Heart right ventricle (tissue), 16 donors: ENCODE results near the gene MMP28. TPM values are rescaled to one million over a fixed set of nuclear protein-coding genes. Genes with fewer than 3 reads are reported as not detected.

Experiments used
- ATAC-seq, 8 donors: fragments of 200-7000 bp; cut with Tn5 transposase; one replicate each; pipeline ENCODE4 v1.9.1; 2020; ENCODE audit warnings: mild to moderate bottlenecking in 8 of 8, moderate library complexity in 8 of 8, moderate number of reproducible peaks in 1 of 8
- DNase-seq, 2 donors: peaks; one replicate each; pipeline ENCODE4 v3.0.0-alpha.2; 2020
- H3K27ac ChIP-seq, 10 donors: fragments of 200-600 bp; sonication (generic) in 2 of 10; one replicate each; pipeline versions ENCODE4 v1.5.0 to v1.8.0; 2020 to 2022; ENCODE audit warnings: mild to moderate bottlenecking in 3 of 10
- H3K27me3 ChIP-seq, 7 donors: fragments of 200-600 bp; one replicate each; pipeline ENCODE4 v1.8.0; 2021 to 2022; ENCODE audit warnings: mild to moderate bottlenecking in 2 of 7
- H3K36me3 ChIP-seq, 9 donors: fragments of 200-600 bp; sonication (generic) in 1 of 9; one replicate each; pipeline versions ENCODE4 v1.5.0 to v1.8.0; 2020 to 2022; ENCODE audit warnings: mild to moderate bottlenecking in 2 of 9
- H3K4me1 ChIP-seq, 9 donors: fragments of 200-600 bp; sonication (generic) in 1 of 9; one replicate each; pipeline versions ENCODE4 v1.5.0 to v1.8.0; 2020 to 2022; ENCODE audit warnings: mild to moderate bottlenecking in 4 of 9
- H3K4me3 ChIP-seq, 10 donors: fragments of 200-600 bp; sonication (generic) in 2 of 10; one replicate each; pipeline versions ENCODE4 v1.5.0 to v1.8.0; 2020 to 2022; ENCODE audit warnings: mild to moderate bottlenecking in 7 of 10, moderate library complexity in 2 of 10
- H3K9me3 ChIP-seq, 11 donors: fragments of 200-600 bp in 10 of 11; sonication (generic) in 2 of 11; one replicate each; pipeline versions ENCODE4 v1.5.0 to v1.8.0; 2013 to 2022; ENCODE audit warnings: mild to moderate bottlenecking in 2 of 11, control low read depth in 1 of 11, moderate library complexity in 1 of 11
- WGBS, 2 donors: extraction: QIAGEN DNeasy Blood & Tissue Kit; methylation state at CpG; one replicate each; pipeline ENCODE4 v1.1.7; 2013; ENCODE audit warnings: inconsistent platforms in 1 of 2; 5-methylcytosine and 5-hydroxymethylcytosine counted together
- intact Hi-C, 10 donors: fragments of 100-400 bp; cut with DNase I; formaldehyde crosslinking; loops; one replicate each; pipeline versions ENCODE4 v1.11.1 to v1.14.2; 2022
- polyA plus RNA-seq, 2 donors: library from polyadenylated mRNA; stranded (reverse); fragments of 200-250 nt; gene quantifications; one replicate each; pipeline ENCODE4 v1.2.3, GENCODE V29; 2013
- total RNA-seq, 10 donors: library from RNA; stranded (reverse); fragmentation: NEBNext Ultra II Directional in 3 of 10; extraction: Animal tissue kit (Norgen Biotek cat#: 25700) in 3 of 10; gene quantifications; one replicate each; pipeline versions ENCODE4 v1.2.1 to v1.2.4, GENCODE V29; 2021 to 2023
- TF ChIP-seq, protein P1 (sequence below), 9 donors: fragments of 200-600 bp; sonication (generic) in 2 of 9; IDR thresholded peaks; one replicate each; pipeline versions ENCODE4 v1.5.0 to v1.8.0; 2021 to 2022; ENCODE audit warnings: antibody characterized with exemption in 9 of 9, mild to moderate bottlenecking in 5 of 9, moderate library complexity in 1 of 9
- donor health status: Arrhythmogenic right ventricular cardiomyopathy.
- donor health status: ischemic (EF 13 %, LVEDD 7.1; RV severe dilation, severe dysfunction).
- donor health status: healthy with polysubstance abuse.
- donor health status: DM: no; HTN: yes; CAD: no.
- donor health status: DM: no; HTN: no; CAD: no.
- donor health status: ischemic (EF 25% LVEDD 6.9; RV normal size, moderate dysfunction).
- donor health status: ischemic (EF 25% LVEDD 5.7; RV mildly dilated, moderate dysfunction).
- donor health status: healthy.
- donor health status: DM: yes; HTN: yes; CAD: no.
- donor health status: Ischemic cardiomyopathy.
- donor health status: ischemic (EF 35%, LVEDD 5.7; RV mildly dilated, moderate dysfunction).
- donor health status: nonischemic (EF 11% LVEDD 7.7; RV severe dilation, severe dysfunction).
- donor health status: DM: yes; HTN: yes; CAD: no.
- donor health status: PGD.
- donor health status: ischemic (EF 29% LVEDD 5.4; RV normal size, mild dysfunction).
- donor health status: nonischemic (EF 23%, LVEDD 6.1; RV moderate dilation, normal function).

The MMP28 gene
- total and polyA plus RNA-seq, 12 donors = 1.4 to 7.4 (median 2.3) TPM

DNA sequence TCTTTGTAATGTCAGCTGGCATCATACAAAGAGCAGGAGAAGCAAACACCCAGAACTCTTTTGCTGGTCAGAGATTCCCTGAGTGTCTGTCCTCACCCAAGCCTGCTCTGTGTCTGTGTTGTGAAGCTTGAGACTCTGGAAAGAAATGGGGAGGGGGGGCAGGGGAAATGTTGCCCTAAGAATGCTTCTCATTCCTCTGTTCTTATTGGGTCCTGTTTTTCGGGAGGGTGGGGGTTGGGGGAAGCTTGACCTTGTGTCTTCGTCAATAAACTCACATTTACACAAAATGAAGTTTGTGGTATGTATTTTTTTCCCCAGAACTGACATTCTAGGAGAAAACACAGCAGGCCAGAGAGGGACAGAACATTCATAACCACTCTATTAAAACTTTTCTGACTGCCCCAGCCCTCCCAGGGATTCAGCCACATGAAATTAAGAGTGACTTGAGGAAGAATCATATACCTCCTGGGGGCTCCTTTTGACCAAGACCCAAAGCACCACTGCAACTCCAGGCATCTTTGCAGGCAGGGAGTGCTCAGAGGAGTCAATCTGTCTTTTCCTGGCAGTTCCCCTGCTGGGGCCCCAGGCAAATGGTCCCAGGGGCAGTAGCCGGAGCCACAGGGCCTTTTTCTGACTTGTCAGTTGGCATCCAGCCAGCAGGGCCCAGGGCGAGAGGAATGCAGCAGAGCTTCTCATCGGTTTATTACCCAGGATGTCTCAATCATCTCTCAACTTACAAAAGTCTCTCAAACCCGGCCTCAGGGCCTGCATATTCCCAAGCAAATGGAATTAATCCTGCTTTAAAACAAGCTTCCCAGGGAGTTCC, 69.1 kb downstream of the MMP28 start:
- Histone ChIP-seq H3K27ac (peak overlapping the region in 4 of 10 donors; percentile 7 to 45 (median 12)), H3K4me3 (no peak overlapping the region), H3K36me3 (peaks cover 0 to 68% (median 39%) of the 10 kb centered on the region in 9 donors), H3K9me3 (no peaks in the 10 kb centered on the region), H3K27me3 (peaks cover 0 to 5% (median 0%) of the 10 kb centered on the region in 7 donors), H3K4me1 (peaks cover 12 to 37% (median 23%) of the 10 kb centered on the region in 9 donors)
- WGBS, 2 donors = 29 to 50% methylated on average over 6 of the region's 6 CpGs
- intact Hi-C loops = no loop called here
- TF ChIP-seq, protein P1, sequence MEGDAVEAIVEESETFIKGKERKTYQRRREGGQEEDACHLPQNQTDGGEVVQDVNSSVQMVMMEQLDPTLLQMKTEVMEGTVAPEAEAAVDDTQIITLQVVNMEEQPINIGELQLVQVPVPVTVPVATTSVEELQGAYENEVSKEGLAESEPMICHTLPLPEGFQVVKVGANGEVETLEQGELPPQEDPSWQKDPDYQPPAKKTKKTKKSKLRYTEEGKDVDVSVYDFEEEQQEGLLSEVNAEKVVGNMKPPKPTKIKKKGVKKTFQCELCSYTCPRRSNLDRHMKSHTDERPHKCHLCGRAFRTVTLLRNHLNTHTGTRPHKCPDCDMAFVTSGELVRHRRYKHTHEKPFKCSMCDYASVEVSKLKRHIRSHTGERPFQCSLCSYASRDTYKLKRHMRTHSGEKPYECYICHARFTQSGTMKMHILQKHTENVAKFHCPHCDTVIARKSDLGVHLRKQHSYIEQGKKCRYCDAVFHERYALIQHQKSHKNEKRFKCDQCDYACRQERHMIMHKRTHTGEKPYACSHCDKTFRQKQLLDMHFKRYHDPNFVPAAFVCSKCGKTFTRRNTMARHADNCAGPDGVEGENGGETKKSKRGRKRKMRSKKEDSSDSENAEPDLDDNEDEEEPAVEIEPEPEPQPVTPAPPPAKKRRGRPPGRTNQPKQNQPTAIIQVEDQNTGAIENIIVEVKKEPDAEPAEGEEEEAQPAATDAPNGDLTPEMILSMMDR (IDR thresholded peaks at IDR 0.05) = no peak
- peak; percentile 41 to 67 for DNase-seq
- peak in 7 of 8 donors; percentile 35 to 55 (median 46) for ATAC-seq

DNA sequence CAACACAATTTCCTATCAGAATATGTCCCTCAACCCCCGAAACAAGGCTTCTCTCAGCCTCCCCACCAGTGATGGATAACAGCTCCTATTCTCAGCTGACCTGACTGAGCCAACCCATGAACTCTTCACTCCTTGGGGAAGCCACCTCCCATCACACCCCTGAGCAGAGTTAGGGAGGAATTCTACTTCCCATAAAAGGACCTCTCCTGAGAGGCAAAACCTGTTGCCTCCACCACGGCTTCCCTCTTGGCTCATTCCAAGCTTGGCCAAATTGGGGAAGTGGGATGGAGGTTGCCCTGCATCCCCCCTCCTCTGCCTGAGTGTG, 69.7 kb downstream of the MMP28 start:
- H3K36me3 ChIP-seq = peaks cover 0 to 73% (median 41%) of the 10 kb centered on the region in 9 donors
- no peaks in the 10 kb centered on the region for H3K9me3 ChIP-seq
- H3K27ac ChIP-seq = no peak overlapping the region
- H3K27me3 ChIP-seq = no peaks in the 10 kb centered on the region
- DNase-seq (no peak), ATAC-seq (no peak)
- no peak overlapping the region for H3K4me3 ChIP-seq
- H3K4me1 ChIP-seq = peaks cover 7 to 31% (median 17%) of the 10 kb centered on the region in 9 donors
- TF ChIP-seq, protein P1 (IDR thresholded peaks at IDR 0.05) = no peak
- intact Hi-C loops = no loop called here
- 62 to 78% methylated on average over 2 of the region's 2 CpGs for WGBS, 2 donors

DNA sequence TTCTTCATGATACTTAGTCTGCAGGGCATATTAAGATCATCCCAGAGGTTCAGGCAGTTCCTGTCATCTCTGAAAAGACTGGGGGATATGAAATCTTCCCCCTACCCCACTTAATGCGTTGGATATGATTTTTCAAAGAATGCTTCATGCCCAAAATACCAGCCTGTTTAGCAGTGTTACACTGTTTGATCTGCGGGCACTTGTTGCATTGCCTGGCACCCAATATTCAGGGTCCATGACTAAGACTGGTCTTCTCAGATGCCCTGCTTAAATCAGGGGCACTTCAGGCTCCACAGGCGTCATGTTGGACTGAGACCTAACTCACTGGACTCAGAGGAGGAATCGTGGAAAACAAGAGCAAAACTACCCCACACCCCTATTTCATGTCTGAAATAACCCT, 70.4 kb downstream of the MMP28 start:
- no peak for DNase-seq
- Histone ChIP-seq H3K4me1 (peaks cover 6 to 24% (median 14%) of the 10 kb centered on the region in 9 donors), H3K27ac (no peak overlapping the region), H3K36me3 (peaks cover 0 to 78% (median 41%) of the 10 kb centered on the region in 9 donors), H3K4me3 (no peak overlapping the region), H3K9me3 (no peaks in the 10 kb centered on the region), H3K27me3 (no peaks in the 10 kb centered on the region)
- ATAC-seq = no peak
- WGBS, 2 donors = 94 to 96% methylated on average over 4 of the region's 4 CpGs
- intact Hi-C loops = no loop called here
- TF ChIP-seq, protein P1 (IDR thresholded peaks at IDR 0.05) = no peak

DNA sequence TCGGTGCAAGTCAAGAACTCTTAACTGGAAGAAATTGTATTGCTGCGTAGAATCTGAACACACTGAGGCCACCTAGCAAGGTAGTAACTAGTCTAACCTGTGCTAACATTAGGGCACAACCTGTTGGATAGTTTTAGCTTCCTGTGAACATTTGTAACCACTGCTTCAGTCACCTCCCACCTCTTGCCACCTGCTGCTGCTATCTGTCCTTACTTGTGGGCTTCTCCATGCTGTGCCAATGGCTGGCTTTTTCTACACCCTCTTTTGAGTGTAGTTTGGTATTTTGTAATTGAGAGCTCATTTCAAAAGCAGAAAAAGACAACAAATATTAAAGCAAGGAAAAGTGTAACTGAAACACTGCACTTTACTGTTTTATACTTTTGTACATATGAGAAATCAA, 71.7 kb downstream of the MMP28 start:
- H3K27ac ChIP-seq = no peak overlapping the region
- DNase-seq (no peak), ATAC-seq (no peak)
- H3K9me3 ChIP-seq = no peaks in the 10 kb centered on the region
- intact Hi-C loops = no loop called here
- WGBS, 2 donors = 97% methylated on average over 2 of the region's 2 CpGs
- no peak overlapping the region for H3K4me3 ChIP-seq
- TF ChIP-seq, protein P1 (IDR thresholded peaks at IDR 0.05) = no peak
- H3K27me3 ChIP-seq = no peaks in the 10 kb centered on the region
- peaks cover 0 to 91% (median 41%) of the 10 kb centered on the region in 9 donors for H3K36me3 ChIP-seq
- peaks cover 6 to 24% (median 14%) of the 10 kb centered on the region in 9 donors for H3K4me1 ChIP-seq
